GM19463 (cell line): ENCODE measurements around the gene BLOC1S4.
"Not testable (repeated sequence)": the region's sequence is repeated elsewhere in the genome, so short reads cannot be mapped to it uniquely, and the experiment has no call there.

ENCODE experiments used
- ATAC-seq: cut with Tn5 transposase; IDR thresholded peaks from one replicate; pipeline ENCODE4 v1.9.1; 2021; ENCODE audit warnings: mild to moderate bottlenecking, moderate library complexity; ENCODE audit not compliant: unreplicated experiment

BLOC1S4 gene

DNA sequence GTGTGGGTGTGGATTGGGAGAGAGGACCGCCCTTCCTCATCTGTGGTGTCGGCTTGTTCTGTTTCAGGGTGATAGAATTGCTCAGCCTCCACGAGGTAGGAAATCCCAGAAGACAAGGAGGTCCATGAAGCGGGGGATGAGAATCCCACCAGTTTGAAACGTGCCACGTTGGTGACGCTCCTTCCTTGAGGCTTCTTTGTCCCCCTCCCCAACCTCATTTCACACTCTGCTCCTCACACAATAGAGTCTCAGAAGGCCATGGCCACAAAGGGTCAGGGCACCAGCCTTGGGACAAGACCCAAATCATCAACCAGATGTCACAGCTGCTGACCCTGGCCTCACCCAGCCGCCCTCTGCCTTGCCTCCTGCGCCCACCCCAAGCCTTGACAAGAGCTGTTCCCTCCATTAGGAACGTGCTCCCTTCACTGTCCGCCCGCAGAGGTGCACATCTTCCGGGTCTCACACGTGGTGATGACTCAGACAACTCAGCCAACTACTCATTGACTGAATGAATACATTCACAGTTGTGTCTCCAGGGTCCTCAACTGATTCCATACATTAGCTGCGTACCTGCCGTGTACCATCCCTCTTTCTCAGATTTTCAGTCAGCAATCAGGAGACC is 18.3 kb downstream of the BLOC1S4 start:
- ATAC-seq: no peak

GRCh38 chr4:6739920-6740319 is 23.9 kb downstream of the BLOC1S4 start:
- no peak for ATAC-seq

DNA sequence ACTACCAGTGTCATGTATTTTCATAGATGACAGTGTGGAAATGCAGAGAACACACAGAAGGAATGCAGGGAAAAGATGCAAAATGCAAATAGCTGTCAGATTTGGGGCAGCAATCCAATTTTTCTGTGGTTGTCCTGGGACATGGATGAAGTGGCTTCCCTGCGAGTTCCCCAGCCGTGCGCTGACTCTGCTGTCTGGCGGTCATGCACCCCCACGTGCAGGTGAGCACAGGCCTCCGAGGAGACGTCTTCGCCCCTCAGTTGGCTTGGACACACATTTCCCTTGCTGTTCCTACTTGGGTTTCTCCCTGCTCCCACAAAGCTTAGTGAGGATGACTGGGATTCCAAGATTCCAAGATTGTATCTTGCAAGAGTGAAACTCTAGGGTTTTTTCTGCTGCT is 24.4 kb downstream of the BLOC1S4 start:
- ATAC-seq: no peak

DNA sequence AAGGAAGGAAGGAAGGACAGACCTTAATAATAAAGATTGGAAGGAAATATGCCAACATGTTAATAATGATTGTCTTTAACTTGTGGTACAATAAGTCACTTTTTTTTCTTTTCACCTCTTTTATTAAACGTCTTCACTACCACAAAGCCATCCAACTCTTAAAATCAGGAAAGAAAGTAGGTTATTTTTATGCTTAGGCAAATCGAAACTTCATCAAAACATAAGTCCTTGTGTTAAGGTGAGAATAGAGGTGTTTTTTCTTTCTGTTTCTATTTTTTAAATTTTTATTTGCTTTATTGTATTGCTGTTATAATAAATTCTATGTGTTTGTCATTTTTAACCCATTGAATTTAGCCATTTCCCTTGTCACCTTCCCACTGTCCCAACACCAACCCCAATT is 26.5 kb downstream of the BLOC1S4 start:
- no peak for ATAC-seq

GRCh38 chr4:6742989-6743388 is 27.0 kb downstream of the BLOC1S4 start:
- no peak for ATAC-seq

GRCh38 chr4:6746721-6747293 is 30.8 kb downstream of the BLOC1S4 start:
- ATAC-seq: no peak

DNA sequence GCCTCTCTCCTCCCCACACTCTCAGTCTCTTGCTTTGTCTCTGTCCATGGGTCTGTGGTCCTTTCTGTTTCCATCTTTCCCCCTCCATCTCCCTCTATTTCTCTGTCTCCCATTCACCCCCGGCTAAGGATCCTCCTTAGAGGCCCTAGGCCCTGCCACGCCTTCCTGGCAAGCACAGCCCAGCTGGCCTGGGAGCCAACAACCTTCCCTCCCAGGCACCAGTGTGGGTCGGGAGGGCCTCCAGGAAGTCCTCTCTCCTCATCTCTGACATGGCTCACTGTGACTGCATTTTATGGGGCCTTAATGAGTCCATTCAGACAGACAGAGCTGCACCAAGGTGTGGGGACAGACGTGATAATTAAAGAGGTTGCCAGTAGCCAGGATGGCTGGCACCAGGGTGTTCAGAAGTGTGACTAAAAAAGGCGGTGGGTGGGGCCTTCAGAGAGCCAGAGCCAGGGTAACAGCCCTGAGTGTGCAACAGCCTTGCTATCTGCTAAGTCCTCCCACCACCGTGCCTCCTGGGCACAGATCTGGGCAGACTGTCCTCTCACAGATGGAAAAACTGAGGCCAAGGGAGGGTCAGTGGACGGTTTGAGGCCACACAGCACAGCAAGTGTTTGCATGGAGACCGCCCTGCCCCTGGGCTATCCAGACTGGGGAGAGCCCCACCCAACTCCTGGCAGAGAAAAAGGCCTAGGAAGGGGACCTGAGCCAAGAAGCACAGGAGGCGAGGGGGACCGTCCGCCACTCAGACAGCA is 31.5 kb downstream of the BLOC1S4 start:
- no peak for ATAC-seq

- ATAC-seq: no peak
Observed at GRCh38 chr4:6748286-6748685, 32.3 kb downstream of the BLOC1S4 start.

GRCh38 chr4:6749340-6750171 is 33.6 kb downstream of the BLOC1S4 start:
- no peak for ATAC-seq

- no peak for ATAC-seq
Observed at GRCh38 chr4:6750286-6751221, 34.6 kb downstream of the BLOC1S4 start.

DNA sequence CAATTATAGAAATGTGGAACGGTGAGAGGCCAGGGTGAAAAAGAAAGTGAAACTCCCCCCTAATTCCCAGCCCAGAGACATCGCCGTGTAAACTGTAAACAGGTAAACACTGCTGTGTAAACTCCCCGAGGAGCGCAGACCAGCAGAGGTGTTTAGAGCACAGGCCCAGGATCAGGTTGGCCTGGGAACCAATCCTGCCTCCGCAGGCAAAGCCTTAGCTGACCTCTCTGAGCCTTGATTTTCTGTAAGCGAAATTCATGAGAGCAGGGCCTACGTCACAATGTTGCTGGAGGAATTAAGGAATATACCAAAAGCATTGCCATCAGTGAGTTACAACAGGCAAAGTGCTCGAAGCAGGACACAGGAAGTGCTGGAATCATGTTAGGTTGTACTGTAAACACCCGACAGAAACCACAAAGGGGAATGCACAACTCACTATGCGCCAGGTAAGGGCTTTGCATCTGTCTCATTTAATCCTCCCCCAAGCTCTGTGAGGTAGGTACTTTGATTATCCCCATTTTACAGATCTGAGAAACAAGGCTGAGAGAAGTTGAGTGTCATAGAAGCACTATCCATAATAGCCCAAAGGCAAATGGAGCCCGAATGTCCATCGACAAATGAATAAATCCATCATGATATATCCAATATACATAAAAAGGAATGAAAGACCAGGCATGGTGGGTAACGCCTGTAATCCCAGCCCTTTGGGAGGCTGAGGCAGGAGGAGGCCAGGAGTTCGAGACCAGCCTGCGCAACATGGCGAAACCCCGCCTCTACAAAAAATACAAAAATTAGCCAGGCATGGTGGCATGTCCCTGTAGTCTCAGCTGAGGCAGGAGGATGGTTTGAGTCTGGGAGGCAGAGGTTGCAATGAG is 35.9 kb downstream of the BLOC1S4 start:
- ATAC-seq: no peak

GRCh38 chr4:6752486-6752829 is 36.5 kb downstream of the BLOC1S4 start:
- no peak for ATAC-seq

GRCh38 chr4:6753103-6753560 is 37.2 kb downstream of the BLOC1S4 start:
- no peak for ATAC-seq

GRCh38 chr4:6753891-6754290 is 37.9 kb downstream of the BLOC1S4 start:
- no peak for ATAC-seq

DNA sequence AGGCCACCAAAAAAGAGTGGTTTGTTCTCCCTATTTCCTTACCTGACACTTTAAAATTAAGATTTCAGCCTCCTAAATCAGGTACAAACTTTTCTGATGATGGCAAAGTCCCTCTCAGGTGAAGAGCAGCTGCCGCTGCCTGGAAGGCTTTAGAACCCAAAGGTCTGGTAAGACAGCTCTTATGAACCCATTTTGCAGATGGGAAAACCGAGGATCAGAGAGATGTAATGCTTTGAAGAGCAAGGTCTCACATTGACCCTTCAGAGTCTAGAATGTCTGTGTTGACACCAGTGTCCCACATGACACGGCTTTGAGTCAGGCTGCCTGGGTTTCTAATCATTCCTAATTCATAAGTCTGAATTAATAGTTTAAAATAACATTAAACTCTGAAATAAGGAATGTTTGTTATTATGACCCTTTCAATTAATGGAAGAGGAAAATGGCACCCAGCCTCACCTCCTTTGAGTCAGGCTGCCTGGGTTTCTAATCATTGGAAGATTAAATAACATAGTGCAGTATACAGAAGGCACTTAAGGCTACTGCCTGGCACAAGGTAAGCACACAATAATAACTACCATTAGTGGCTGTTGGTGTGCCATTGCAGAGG is 38.6 kb downstream of the BLOC1S4 start:
- ATAC-seq: no peak

GRCh38 chr4:6755088-6755753 is 39.2 kb downstream of the BLOC1S4 start:
- ATAC-seq: no peak

DNA sequence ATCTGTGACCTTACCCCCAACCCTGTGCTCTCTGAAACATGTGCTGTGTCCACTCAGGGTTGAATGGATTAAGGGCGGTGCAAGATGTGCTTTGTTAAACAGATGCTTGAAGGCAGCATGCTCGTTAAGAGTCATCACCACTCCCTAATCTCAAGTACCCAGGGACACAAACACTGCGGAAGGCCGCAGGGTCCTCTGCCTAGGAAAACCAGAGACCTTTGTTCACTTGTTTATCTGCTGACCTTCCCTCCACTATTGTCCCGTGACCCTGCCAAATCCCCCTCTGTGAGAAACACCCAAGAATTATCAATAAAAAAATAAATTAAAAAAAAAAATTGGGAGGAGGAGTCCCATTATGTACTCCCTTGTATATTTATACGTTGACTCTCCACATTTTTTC is 40.4 kb downstream of the BLOC1S4 start:
- not testable (repeated sequence) for ATAC-seq

DNA sequence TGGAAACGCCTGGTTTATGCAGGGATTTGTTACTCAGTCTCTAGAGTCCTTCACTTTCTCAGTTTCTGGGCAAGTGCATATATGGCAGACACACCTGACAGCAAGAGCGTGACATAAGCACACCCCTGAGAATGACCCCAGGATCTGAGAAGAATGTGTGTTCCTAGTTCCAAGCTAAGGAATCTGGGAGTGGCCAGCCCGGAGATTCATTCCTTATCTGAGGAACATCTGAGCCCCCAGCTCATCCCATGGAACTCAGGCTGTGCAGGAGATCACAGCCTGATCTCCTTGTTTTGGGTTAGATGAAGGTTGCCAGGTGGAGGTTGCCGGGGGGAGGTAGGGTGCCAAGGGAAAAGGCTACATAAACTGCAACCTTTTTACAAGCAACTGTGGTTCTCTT is 42.8 kb downstream of the BLOC1S4 start:
- ATAC-seq: no peak
